SK-N-DZ (cell line): ENCODE data around the gene CHP2. TPM values are rescaled to one million over a fixed set of nuclear protein-coding genes. Genes with fewer than 3 reads are reported as not detected.
"Not testable (repeated sequence)": the region's sequence is repeated elsewhere in the genome, so short reads cannot be mapped to it uniquely, and the experiment has no call there.

Experiments used
- DNase-seq: peaks from one replicate; pipeline ENCODE4 v3.0.0-alpha.2; 2015; ENCODE audit warnings: low spot score
- polyA plus RNA-seq, 2 experiments: library from polyadenylated mRNA; depleted of rRNA; stranded (reverse); fragments of >200 nt; gene quantifications; 2 replicates each; pipeline ENCODE4 v1.2.3, GENCODE V29; 2014

The CHP2 gene
- polyA plus RNA-seq (2014; cell fraction: cytosol; rRNA removed): not detected in 2 replicates
- polyA plus RNA-seq (2014; cell fraction: nucleus; rRNA removed): not detected in 2 replicates

- no peak for DNase-seq
Measured at GRCh38 chr16:23754594-23755483, at the start of gene CHP2. Gene CHP2 (plus strand): TSS chr16:23755026. CDS start chr16:23755050, 24 bp downstream.

GRCh38 chr16:23705517-23705902 is 49.3 kb upstream of the CHP2 start:
- DNase-seq: no peak

GRCh38 chr16:23706439-23706838 is 48.4 kb upstream of the CHP2 start:
- no peak for DNase-seq

- no peak for DNase-seq
Measured at GRCh38 chr16:23709536-23709935, 45.3 kb upstream of the CHP2 start.

GRCh38 chr16:23710008-23710407 is 44.8 kb upstream of the CHP2 start:
- no peak for DNase-seq

- DNase-seq: no peak
Measured at GRCh38 chr16:23710504-23710903, 44.3 kb upstream of the CHP2 start.

GRCh38 chr16:23711785-23712184 is 43.0 kb upstream of the CHP2 start:
- DNase-seq: no peak

- DNase-seq: no peak
Measured at GRCh38 chr16:23712976-23713375, 41.9 kb upstream of the CHP2 start, which contains the start of gene ERN2. Gene ERN2 (minus strand): TSS chr16:23713222. CDS start chr16:23713187, 35 bp downstream.

GRCh38 chr16:23716484-23716883 is 38.3 kb upstream of the CHP2 start:
- DNase-seq: no peak

- not testable (repeated sequence) for DNase-seq
Measured at GRCh38 chr16:23722613-23723240, 32.1 kb upstream of the CHP2 start.

GRCh38 chr16:23724096-23724784 is 30.6 kb upstream of the CHP2 start:
- DNase-seq: no peak

- DNase-seq: no peak
Measured at GRCh38 chr16:23724785-23725131, 30.1 kb upstream of the CHP2 start.

- DNase-seq: no peak
Measured at GRCh38 chr16:23726710-23727109, 28.1 kb upstream of the CHP2 start.

GRCh38 chr16:23728112-23728477 is 26.7 kb upstream of the CHP2 start:
- no peak for DNase-seq

GRCh38 chr16:23729503-23730424 is 25.1 kb upstream of the CHP2 start:
- peak; percentile 47 for DNase-seq

- no peak for DNase-seq
Measured at GRCh38 chr16:23734176-23734893, 20.5 kb upstream of the CHP2 start.

GRCh38 chr16:23737423-23738028 is 17.3 kb upstream of the CHP2 start:
- DNase-seq: not testable (repeated sequence)

- no peak for DNase-seq
Measured at GRCh38 chr16:23739516-23739915, 15.3 kb upstream of the CHP2 start.

- DNase-seq: no peak
Measured at GRCh38 chr16:23741675-23742303, 13.0 kb upstream of the CHP2 start.

GRCh38 chr16:23742766-23743165 is 12.1 kb upstream of the CHP2 start:
- no peak for DNase-seq
